HEK293 (cell line): ENCODE data around the gene RBMS1.
A peak's percentile ranks its signal among the peaks of the same experiment; 100 is the strongest.

Experiments
- CTCF ChIA-PET: fragments of 350-600 bp; formaldehyde crosslinking; extraction: SDS; loops from one replicate; lab custom pipeline; 2021; ENCODE audit warnings: antibody characterized with exemption; lab: Yijun Ruan, JAX
- POLR2A ChIA-PET: fragments of 300-600 bp; formaldehyde crosslinking; extraction: SDS; loops from one replicate; lab custom pipeline; 2020; ENCODE audit warnings: antibody characterized with exemption, inconsistent platforms; lab: Yijun Ruan, JAX
- H3K27ac ChIP-seq: fragments of 200-500 bp; sonication (Bioruptor generic); 2 replicates; pipeline ENCODE4 v1.5.1; 2014; ENCODE audit warnings: low read depth, low read length, control low read depth, inconsistent platforms; ENCODE audit errors: extremely low read depth
- H3K36me3 ChIP-seq, 2 experiments: fragments of 200-500 bp in 1 of 2; sonication (Bioruptor generic) in 1 of 2; 1 replicate in 1 of 2; 2 replicates in 1 of 2; pipeline ENCODE4 v1.5.1; 2014 to 2017; ENCODE audit warnings: inconsistent platforms in 2 of 2, low read length in 2 of 2; ENCODE audit not compliant: control insufficient read depth in 2 of 2, insufficient read depth in 1 of 2
- H3K4me1 ChIP-seq: fragments of 200-500 bp; sonication (Bioruptor generic); 2 replicates; pipeline ENCODE4 v1.5.1; 2014; ENCODE audit warnings: mild to moderate bottlenecking, low read length, inconsistent platforms; ENCODE audit not compliant: control insufficient read depth, insufficient read depth
- H3K4me3 ChIP-seq: 2 replicates; pipeline ENCODE4 v1.5.1; 2011; ENCODE audit warnings: low read depth, mild to moderate bottlenecking, control low read depth, low read length, moderate library complexity
- H3K9me3 ChIP-seq: fragments of 200-500 bp; sonication (Bioruptor generic); 2 replicates; pipeline ENCODE4 v1.5.1; 2014; ENCODE audit warnings: low read depth, low read length, inconsistent platforms; ENCODE audit not compliant: control insufficient read depth, insufficient read depth
- GLIS1 ChIP-seq: fragments of 450-650 bp; formaldehyde crosslinking; IDR thresholded peaks from 2 replicates; pipeline ENCODE4 v1.5.1; 2016; ENCODE audit warnings: missing biosample characterization, missing genetic modification characterization
- SP2 ChIP-seq: fragments of 450-650 bp; formaldehyde crosslinking; IDR thresholded peaks from 2 replicates; pipeline ENCODE4 v1.5.1; 2016; ENCODE audit warnings: missing biosample characterization, missing genetic modification characterization
- YY1 ChIP-seq: fragments of 450-650 bp; formaldehyde crosslinking; IDR thresholded peaks from 2 replicates; pipeline ENCODE4 v1.5.1; 2018; ENCODE audit warnings: missing biosample characterization, missing genetic modification characterization
- ZIC2 ChIP-seq: fragments of 450-650 bp; formaldehyde crosslinking; IDR thresholded peaks from 2 replicates; pipeline ENCODE4 v1.5.1; 2016; ENCODE audit warnings: missing biosample characterization, missing genetic modification characterization
- ZNF280C ChIP-seq: fragments of 450-650 bp; formaldehyde crosslinking; IDR thresholded peaks from 2 replicates; pipeline ENCODE4 v1.5.1; 2016; ENCODE audit warnings: missing biosample characterization, missing genetic modification characterization
- ZNF350 ChIP-seq: fragments of 450-650 bp; formaldehyde crosslinking; IDR thresholded peaks from 2 replicates; pipeline ENCODE4 v1.5.0; 2017; ENCODE audit warnings: missing biosample characterization, mild to moderate bottlenecking, missing genetic modification characterization
- ZNF398 ChIP-seq: fragments of 450-650 bp; formaldehyde crosslinking; IDR thresholded peaks from 2 replicates; pipeline ENCODE4 v1.5.1; 2017; ENCODE audit warnings: missing biosample characterization, missing genetic modification characterization
- ZNF48 ChIP-seq: fragments of 450-650 bp; formaldehyde crosslinking; IDR thresholded peaks from 2 replicates; pipeline ENCODE4 v1.5.1; 2016; ENCODE audit warnings: missing biosample characterization, missing genetic modification characterization
- ZNF561 ChIP-seq: fragments of 450-650 bp; IDR thresholded peaks from 2 replicates; pipeline ENCODE4 v1.5.1; 2018; ENCODE audit warnings: missing biosample characterization, missing genetic modification characterization, borderline replicate concordance
- ZNF585B ChIP-seq: fragments of 450-650 bp; formaldehyde crosslinking; IDR thresholded peaks from 2 replicates; pipeline ENCODE4 v1.5.1; 2016; ENCODE audit warnings: missing biosample characterization, missing genetic modification characterization
- ZNF596 ChIP-seq: fragments of 450-650 bp; IDR thresholded peaks from 2 replicates; pipeline ENCODE4 v1.5.0; 2018; ENCODE audit warnings: missing biosample characterization, mild to moderate bottlenecking, missing genetic modification characterization, moderate library complexity
- ZSCAN30 ChIP-seq: fragments of 450-650 bp; IDR thresholded peaks from 2 replicates; pipeline ENCODE4 v1.5.1; 2018; ENCODE audit warnings: missing biosample characterization, mild to moderate bottlenecking, missing genetic modification characterization, moderate library complexity
- ZXDB ChIP-seq: fragments of 450-650 bp; formaldehyde crosslinking; IDR thresholded peaks from 2 replicates; pipeline ENCODE4 v1.5.1; 2016; ENCODE audit warnings: missing biosample characterization, missing genetic modification characterization
- TF ChIP-seq, protein P1 (sequence below): fragments of 450-650 bp; formaldehyde crosslinking; IDR thresholded peaks from 2 replicates; pipeline ENCODE4 v1.5.1; 2016; ENCODE audit warnings: missing biosample characterization, missing genetic modification characterization
- TF ChIP-seq, protein P2 (sequence below): fragments of 450-650 bp; formaldehyde crosslinking; IDR thresholded peaks from 2 replicates; pipeline ENCODE4 v1.5.0; 2017; ENCODE audit warnings: missing biosample characterization, missing genetic modification characterization, borderline replicate concordance
- TF ChIP-seq, protein P3 (sequence below): fragments of 450-650 bp; formaldehyde crosslinking; IDR thresholded peaks from 2 replicates; pipeline ENCODE4 v1.5.1; 2016; ENCODE audit warnings: missing biosample characterization, missing genetic modification characterization, low read depth

The RBMS1 gene

GRCh38 chr2:160254189-160254762 lies 239.3 kb downstream of the RBMS1 start:
- CTCF ChIA-PET, result interaction anchor here (0.6 to 2.0 kb wide), 5 partner anchors 16 to 716 kb away, joined by 3 to 10 read pairs (median 4); no protein-coding TSS in a partner anchor
- no peak overlapping the region for H3K27ac ChIP-seq
- TF ChIP-seq GLIS1 (peak; percentile 49), ZNF280C (tag by site-specific recombination) (no peak), YY1 (tag by site-specific recombination) (no peak), ZIC2 (tag by site-specific recombination) (peak; percentile 41)
- no peaks in the 10 kb centered on the region for H3K9me3 ChIP-seq
- H3K36me3 ChIP-seq, result no peaks in the 10 kb centered on the region
- POLR2A ChIA-PET, result no interaction called here
- no peak overlapping the region for H3K4me3 ChIP-seq
- no peaks in the 10 kb centered on the region for H3K4me1 ChIP-seq

DNA sequence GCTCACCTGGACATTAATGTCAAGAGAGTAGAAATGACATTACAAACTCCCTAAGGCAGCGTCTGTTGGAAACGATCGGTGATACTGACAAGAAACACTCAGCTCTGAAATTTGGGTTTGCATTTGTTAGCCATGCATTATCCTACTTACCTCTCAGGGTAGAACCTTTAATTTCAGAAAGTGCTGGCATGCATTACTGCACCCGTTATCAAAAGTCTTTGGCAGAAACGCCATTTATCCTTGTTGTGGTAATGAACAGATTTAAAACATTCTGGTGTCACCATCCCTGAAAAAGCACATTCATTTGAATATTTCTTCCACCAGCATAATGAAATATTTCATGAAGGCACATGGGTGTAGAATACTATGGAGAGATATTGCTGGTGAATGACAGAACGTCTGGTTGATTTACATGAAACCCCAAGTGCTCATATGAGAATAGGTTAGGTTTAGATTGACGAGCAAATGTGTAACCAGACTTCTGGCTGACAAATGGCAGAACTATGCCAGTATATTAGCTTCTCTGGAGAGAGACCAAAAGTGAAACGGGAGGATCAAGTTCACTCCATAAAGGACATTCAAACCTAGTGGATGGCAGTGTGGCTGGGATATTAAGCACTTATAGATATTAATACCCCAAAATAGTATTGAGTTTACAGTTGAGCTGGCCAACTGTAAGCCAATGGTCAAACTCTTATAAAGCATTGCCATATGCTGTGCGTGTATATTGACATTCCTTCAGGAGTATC lies 240.0 kb downstream of the RBMS1 start:
- no peak overlapping the region for H3K27ac ChIP-seq
- no peak overlapping the region for H3K4me3 ChIP-seq
- no peaks in the 10 kb centered on the region for H3K36me3 ChIP-seq
- POLR2A ChIA-PET, result no interaction called here
- H3K4me1 ChIP-seq, result no peaks in the 10 kb centered on the region
- TF ChIP-seq ZXDB (tag by site-specific recombination) (no peak), ZNF350 (tag by site-specific recombination) (no peak), ZNF561 (no peak), ZNF48 (tag by site-specific recombination) (no peak), ZNF585B (no peak), SP2 (tag by site-specific recombination) (no peak), ZSCAN30 (tag by site-specific recombination) (no peak), ZNF596 (tag by site-specific recombination) (no peak), ZNF398 (tag by site-specific recombination) (no peak)
- TF ChIP-seq, protein P1, sequence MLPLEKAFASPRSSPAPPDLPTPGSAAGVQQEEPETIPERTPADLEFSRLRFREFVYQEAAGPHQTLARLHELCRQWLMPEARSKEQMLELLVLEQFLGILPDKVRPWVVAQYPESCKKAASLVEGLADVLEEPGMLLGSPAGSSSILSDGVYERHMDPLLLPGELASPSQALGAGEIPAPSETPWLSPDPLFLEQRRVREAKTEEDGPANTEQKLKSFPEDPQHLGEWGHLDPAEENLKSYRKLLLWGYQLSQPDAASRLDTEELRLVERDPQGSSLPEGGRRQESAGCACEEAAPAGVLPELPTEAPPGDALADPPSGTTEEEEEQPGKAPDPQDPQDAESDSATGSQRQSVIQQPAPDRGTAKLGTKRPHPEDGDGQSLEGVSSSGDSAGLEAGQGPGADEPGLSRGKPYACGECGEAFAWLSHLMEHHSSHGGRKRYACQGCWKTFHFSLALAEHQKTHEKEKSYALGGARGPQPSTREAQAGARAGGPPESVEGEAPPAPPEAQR (tag by site-specific recombination), result no peak
- TF ChIP-seq, protein P2, sequence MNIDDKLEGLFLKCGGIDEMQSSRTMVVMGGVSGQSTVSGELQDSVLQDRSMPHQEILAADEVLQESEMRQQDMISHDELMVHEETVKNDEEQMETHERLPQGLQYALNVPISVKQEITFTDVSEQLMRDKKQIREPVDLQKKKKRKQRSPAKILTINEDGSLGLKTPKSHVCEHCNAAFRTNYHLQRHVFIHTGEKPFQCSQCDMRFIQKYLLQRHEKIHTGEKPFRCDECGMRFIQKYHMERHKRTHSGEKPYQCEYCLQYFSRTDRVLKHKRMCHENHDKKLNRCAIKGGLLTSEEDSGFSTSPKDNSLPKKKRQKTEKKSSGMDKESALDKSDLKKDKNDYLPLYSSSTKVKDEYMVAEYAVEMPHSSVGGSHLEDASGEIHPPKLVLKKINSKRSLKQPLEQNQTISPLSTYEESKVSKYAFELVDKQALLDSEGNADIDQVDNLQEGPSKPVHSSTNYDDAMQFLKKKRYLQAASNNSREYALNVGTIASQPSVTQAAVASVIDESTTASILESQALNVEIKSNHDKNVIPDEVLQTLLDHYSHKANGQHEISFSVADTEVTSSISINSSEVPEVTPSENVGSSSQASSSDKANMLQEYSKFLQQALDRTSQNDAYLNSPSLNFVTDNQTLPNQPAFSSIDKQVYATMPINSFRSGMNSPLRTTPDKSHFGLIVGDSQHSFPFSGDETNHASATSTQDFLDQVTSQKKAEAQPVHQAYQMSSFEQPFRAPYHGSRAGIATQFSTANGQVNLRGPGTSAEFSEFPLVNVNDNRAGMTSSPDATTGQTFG, result no peak
- TF ChIP-seq, protein P3, sequence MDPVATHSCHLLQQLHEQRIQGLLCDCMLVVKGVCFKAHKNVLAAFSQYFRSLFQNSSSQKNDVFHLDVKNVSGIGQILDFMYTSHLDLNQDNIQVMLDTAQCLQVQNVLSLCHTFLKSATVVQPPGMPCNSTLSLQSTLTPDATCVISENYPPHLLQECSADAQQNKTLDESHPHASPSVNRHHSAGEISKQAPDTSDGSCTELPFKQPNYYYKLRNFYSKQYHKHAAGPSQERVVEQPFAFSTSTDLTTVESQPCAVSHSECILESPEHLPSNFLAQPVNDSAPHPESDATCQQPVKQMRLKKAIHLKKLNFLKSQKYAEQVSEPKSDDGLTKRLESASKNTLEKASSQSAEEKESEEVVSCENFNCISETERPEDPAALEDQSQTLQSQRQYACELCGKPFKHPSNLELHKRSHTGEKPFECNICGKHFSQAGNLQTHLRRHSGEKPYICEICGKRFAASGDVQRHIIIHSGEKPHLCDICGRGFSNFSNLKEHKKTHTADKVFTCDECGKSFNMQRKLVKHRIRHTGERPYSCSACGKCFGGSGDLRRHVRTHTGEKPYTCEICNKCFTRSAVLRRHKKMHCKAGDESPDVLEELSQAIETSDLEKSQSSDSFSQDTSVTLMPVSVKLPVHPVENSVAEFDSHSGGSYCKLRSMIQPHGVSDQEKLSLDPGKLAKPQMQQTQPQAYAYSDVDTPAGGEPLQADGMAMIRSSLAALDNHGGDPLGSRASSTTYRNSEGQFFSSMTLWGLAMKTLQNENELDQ, result no peak
- H3K9me3 ChIP-seq, result no peaks in the 10 kb centered on the region
- CTCF ChIA-PET, result interaction anchor here (0.6 to 3.2 kb wide), 12 partner anchors 9 to 751 kb away, joined by 3 to 21 read pairs (median 6); no protein-coding TSS in a partner anchor
